VCaP (cell line): ENCODE data around the gene KIAA1191.

Experiments
- H3K27ac ChIP-seq: fragments of 450-650 bp; 2 replicates; pipeline ENCODE4 v1.5.1; 2017
- TF ChIP-seq, protein P1 (sequence below): fragments of 450-650 bp; conservative IDR thresholded peaks from 2 replicates; pipeline ENCODE4 v1.5.1; 2017; ENCODE audit warnings: mild to moderate bottlenecking, moderate library complexity

KIAA1191 gene

DNA sequence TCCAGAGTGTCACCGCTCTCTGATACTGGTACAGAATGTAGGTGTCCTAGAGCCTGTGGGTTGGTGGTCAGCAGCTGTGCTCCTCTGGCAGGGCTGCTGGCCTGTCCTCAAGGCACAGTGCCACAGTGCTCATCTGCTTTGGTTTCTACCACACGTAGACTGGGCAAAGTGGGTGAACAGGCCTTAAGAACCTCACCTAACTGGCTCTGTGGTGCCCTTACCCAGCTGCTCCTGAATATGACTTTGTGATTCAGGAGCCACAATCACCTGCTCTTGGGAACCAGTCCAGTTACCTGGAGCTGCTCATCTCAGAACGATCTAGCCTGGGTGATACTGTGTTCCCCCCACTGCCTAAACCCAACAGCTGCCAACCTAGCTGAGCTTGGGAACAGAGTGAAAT, 20.4 kb upstream of the KIAA1191 start:
- no peak overlapping the region for H3K27ac ChIP-seq
- TF ChIP-seq, protein P1, sequence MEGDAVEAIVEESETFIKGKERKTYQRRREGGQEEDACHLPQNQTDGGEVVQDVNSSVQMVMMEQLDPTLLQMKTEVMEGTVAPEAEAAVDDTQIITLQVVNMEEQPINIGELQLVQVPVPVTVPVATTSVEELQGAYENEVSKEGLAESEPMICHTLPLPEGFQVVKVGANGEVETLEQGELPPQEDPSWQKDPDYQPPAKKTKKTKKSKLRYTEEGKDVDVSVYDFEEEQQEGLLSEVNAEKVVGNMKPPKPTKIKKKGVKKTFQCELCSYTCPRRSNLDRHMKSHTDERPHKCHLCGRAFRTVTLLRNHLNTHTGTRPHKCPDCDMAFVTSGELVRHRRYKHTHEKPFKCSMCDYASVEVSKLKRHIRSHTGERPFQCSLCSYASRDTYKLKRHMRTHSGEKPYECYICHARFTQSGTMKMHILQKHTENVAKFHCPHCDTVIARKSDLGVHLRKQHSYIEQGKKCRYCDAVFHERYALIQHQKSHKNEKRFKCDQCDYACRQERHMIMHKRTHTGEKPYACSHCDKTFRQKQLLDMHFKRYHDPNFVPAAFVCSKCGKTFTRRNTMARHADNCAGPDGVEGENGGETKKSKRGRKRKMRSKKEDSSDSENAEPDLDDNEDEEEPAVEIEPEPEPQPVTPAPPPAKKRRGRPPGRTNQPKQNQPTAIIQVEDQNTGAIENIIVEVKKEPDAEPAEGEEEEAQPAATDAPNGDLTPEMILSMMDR = no peak

DNA sequence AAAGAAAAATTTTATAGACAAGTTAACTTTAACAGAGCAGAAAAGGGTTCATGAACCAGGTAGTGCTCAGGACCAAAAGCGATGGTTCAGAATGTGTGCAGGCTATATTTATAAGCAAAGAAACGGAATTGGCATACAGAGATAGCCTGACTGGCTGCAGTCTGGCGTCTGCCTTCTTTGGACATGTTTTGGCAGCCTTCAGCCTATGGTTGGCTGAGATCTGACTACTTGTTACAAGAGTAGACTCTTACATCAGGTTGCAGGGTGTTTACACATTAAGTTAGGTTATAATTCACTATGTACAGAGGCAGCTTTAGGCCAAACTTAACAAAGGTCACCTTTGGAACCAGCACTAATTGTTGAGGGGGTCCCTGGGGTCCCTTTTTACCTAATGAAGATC, 19.9 kb upstream of the KIAA1191 start:
- TF ChIP-seq, protein P1 = no peak
- H3K27ac ChIP-seq = no peak overlapping the region

DNA sequence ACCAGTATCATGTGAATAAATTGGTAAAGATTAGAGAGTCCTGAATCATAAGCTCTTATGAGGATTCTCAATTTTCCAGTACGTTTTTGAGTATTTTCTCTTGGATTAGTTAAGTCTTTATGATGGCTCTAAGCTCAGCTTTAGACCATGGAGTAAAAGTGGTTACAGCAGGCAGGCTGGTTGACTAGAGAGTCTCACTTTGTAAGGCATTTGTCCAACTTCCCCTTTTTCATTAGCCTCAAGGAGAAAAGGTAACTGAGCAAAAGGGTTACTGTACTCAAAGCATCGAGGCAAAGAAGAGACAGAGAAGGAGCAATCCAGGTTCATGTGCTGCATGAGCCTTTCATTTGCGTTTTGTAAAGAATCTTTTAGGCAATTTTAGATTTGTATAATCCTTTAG, 18.3 kb upstream of the KIAA1191 start:
- no peak overlapping the region for H3K27ac ChIP-seq
- TF ChIP-seq, protein P1 = no peak

DNA sequence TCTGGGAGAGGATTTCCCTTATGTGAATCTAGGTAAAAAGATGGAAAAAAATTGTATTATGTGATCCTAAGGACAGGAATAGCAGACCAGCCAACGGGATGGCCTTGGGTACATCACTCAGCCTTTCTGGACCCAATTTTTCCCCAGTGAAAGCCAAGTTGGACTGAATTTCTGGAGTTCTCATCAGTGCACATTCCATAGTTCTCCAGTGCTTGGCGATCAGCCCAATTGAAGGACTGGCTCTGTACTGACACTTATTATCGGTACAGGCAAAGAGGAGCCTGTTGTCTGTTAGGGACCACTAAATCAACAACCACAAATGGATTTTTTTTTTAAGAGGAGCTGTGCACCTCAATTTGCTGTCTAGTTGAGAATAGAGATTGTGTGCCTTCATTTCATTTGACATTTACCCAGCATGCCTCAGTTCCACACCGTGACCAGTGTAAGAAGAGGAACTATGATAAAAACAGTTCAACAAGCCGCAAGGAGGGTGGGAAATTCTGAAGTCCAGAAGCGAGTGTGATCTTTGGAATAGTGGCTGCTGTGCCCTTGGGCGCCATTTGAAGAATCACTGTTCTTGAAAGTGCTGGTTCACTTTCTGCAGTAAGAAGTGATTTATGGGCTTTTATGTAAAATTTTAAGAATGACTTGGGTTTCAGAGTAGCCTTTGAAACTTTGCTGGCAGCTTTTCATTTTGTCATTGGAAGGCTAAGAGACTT, 11.7 kb upstream of the KIAA1191 start:
- no peak overlapping the region for H3K27ac ChIP-seq
- TF ChIP-seq, protein P1 = no peak

DNA sequence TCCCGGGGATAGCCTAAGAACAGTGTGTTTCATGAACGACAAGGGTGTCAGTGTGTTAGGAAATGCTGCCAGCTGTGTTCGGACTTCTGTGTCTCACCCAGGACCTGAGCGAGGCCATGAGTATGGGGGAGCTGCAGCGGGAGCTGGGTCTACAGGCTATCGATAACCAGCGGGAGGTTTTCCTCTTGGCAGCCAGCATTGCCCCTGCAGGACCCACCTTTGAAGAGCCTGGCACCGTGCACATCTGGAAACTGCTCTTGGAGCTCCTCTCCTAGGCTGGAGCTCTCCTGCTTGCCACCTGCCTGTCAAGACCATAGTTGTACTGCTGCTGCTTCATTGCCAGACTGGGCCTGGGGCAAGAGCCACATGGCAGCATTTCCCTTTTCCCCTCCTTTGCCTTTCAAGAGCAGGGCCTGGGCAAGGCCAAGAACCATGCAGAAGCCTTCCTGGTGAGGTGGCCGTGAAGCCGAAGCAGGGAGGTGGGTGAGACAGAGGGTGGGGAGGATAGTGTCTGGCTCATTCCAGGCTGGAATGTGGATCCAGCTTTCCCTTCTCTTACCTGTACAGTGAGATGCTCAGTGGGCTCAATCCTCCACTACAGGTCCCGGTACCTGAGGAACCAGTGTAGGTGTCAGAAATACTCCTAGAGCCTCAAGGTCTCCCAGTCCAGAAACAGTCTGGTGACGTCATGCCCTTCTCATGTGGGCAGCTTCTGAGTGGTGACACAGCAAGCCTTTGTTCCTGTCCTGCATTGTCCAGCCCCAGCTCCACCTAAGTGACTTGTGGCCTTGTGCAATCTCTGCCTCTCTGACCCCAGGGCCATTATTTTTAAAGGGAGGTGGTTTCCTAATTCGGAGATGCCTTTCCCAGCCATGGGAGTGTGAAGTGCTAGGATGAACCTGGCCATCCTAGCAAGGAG, 10.3 kb upstream of the KIAA1191 start:
- no peak overlapping the region for H3K27ac ChIP-seq
- TF ChIP-seq, protein P1 = no peak

- H3K27ac ChIP-seq = no peak overlapping the region
- TF ChIP-seq, protein P1 = no peak
Observed at GRCh38 chr5:176369934-176370711, 8.6 kb upstream of the KIAA1191 start.

DNA sequence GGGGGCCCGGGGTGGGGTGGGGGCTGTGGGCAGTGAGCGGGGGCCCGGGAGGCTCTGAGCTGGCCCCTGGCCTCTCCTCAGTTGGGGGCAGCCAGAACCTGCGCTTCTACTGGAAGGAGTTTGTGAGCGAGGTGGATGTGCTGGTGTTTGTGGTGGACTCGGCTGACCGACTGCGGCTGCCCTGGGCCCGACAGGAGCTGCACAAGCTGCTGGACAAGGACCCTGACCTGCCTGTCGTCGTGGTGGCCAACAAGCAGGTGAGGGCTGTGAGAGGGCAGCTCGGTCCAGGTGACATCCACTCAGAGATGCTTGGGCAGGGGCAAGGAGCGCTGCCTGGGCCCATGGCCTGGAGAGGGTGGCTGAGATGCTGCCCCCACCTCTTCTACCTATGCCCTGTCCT, 7.2 kb upstream of the KIAA1191 start:
- H3K27ac ChIP-seq = no peak overlapping the region
- TF ChIP-seq, protein P1 = no peak
